Spleen (tissue), 11 donors: ENCODE results near the gene TMEM37. TPM values are rescaled to one million over a fixed set of nuclear protein-coding genes. Genes with fewer than 3 reads are reported as not detected.

Experiments used
- DNase-seq: peaks from one replicate; pipeline ENCODE4 v3.0.0-alpha.2; 2020
- H3K27ac ChIP-seq, 8 donors: fragments of 200-600 bp; sonication (generic) in 7 of 8; 1 replicate in 4 of 8; 2 replicates in 4 of 8; pipeline versions ENCODE4 v1.5.0 to v1.8.0; 2016 to 2021; ENCODE audit warnings: inconsistent platforms in 4 of 8, mild to moderate bottlenecking in 4 of 8, moderate library complexity in 1 of 8
- H3K27me3 ChIP-seq, 7 donors: fragments of 200-600 bp; sonication (generic) in 6 of 7; replicated peaks in 1 of 7; 1 replicate in 4 of 7; 2 replicates in 3 of 7; pipeline versions ENCODE4 v1.5.0 to v1.8.0; 2016 to 2021; ENCODE audit warnings: inconsistent platforms in 3 of 7, mild to moderate bottlenecking in 1 of 7
- H3K36me3 ChIP-seq, 6 donors: fragments of 200-600 bp; sonication (generic) in 5 of 6; 1 replicate in 4 of 6; 2 replicates in 2 of 6; pipeline versions ENCODE4 v1.5.0 to v1.8.0; 2016 to 2021; ENCODE audit warnings: inconsistent platforms in 2 of 6
- H3K4me1 ChIP-seq, 6 donors: fragments of 200-600 bp; sonication (generic) in 5 of 6; 1 replicate in 3 of 6; 2 replicates in 3 of 6; pipeline versions ENCODE4 v1.5.0 to v1.8.0; 2016 to 2021; ENCODE audit warnings: inconsistent platforms in 3 of 6
- H3K4me3 ChIP-seq, 8 donors: fragments of 200-600 bp; sonication (generic) in 7 of 8; 1 replicate in 4 of 8; 2 replicates in 4 of 8; pipeline versions ENCODE4 v1.5.0 to v1.8.0; 2016 to 2021; ENCODE audit warnings: inconsistent platforms in 4 of 8, mild to moderate bottlenecking in 4 of 8, moderate library complexity in 2 of 8
- H3K9me3 ChIP-seq, 8 donors: fragments of 200-600 bp; sonication (generic) in 7 of 8; 1 replicate in 4 of 8; 2 replicates in 4 of 8; pipeline versions ENCODE4 v1.5.0 to v1.8.0; 2016 to 2021; ENCODE audit warnings: inconsistent platforms in 4 of 8
- CTCF ChIP-seq, 11 experiments: fragments of 200-600 bp in 7 of 11; fragments of 450-650 bp in 4 of 11; sonication (generic) in 4 of 11; IDR thresholded peaks in 8 of 11; conservative IDR thresholded peaks in 3 of 11; 1 replicate in 7 of 11; 2 replicates in 4 of 11; pipeline versions ENCODE4 v1.4.0 to v1.8.0; 2016 to 2021; ENCODE audit warnings: antibody characterized with exemption in 11 of 11, inconsistent platforms in 4 of 11, mild to moderate bottlenecking in 1 of 11
- POLR2A ChIP-seq, 3 donors: fragments of 450-650 bp; IDR thresholded peaks; one replicate each; pipeline ENCODE4 v1.5.1; 2017; ENCODE audit warnings: antibody characterized with exemption in 3 of 3, mild to moderate bottlenecking in 1 of 3
- POLR2AphosphoS5 ChIP-seq, 3 donors: sonication (generic); formaldehyde crosslinking; IDR thresholded peaks; one replicate each; pipeline ENCODE4 v1.5.1; 2017; ENCODE audit warnings: antibody characterized with exemption in 3 of 3
- WGBS, 5 donors: extraction: QIAGEN DNeasy Blood & Tissue Kit in 3 of 5; methylation state at CpG; one replicate each; pipeline versions ENCODE4 v1.1.5 to v1.1.7; 2013 to 2018; 5-methylcytosine and 5-hydroxymethylcytosine counted together
- intact Hi-C: fragments of 100-400 bp; cut with DNase I; formaldehyde crosslinking; loops from one replicate; pipeline ENCODE4 v1.15.0; 2023; ENCODE audit warnings: low total_unique reads
- polyA plus RNA-seq, 3 donors: library from polyadenylated mRNA; stranded (reverse); fragments of 200-250 nt; gene quantifications; one replicate each; pipeline ENCODE4 v1.2.1, GENCODE V29; 2013
- total RNA-seq, 7 donors: library from RNA; depleted of rRNA in 3 of 7; stranded (reverse); fragments of >200 nt in 3 of 7; fragmentation: NEBNext Ultra II Directional in 4 of 7; extraction: Animal tissue kit (Norgen Biotek cat#: 25700) in 4 of 7; gene quantifications; one replicate each; pipeline versions ENCODE4 v1.1.0 to v1.2.1, GENCODE V29; 2016 to 2021
- donor health status: healthy with polysubstance abuse.
- donor health status: DM: no; HTN: no; CAD: no; lungs with moderate emphysema.
- donor health status: DM: no; HTN: no; CAD: no.
- donor health status: Bipolar disorder and iron deficiency.
- donor health status: healthy.
- donor health status: DM: no; HTN: no; CAD: no.
- donor health status: DM: yes; HTN: yes; CAD: no.

TMEM37 gene
- total and polyA plus RNA-seq, 10 donors = 5.9 to 53.2 (median 25.1) TPM

- DNase-seq = no peak
- Histone ChIP-seq H3K4me3 (no peak overlapping the region), H3K4me1 (peaks cover 0 to 9% (median 1%) of the 10 kb centered on the region in 6 donors), H3K27me3 (peaks cover 0 to 46% (median 0%) of the 10 kb centered on the region in 7 donors), H3K36me3 (no peaks in the 10 kb centered on the region), H3K9me3 (no peaks in the 10 kb centered on the region), H3K27ac (no peak overlapping the region)
- WGBS, 5 donors = 87 to 93% (median 88%) methylated on average over 3 of the region's 3 CpGs
- intact Hi-C loops = loop anchor here (5.0 kb wide), 1 partner anchor 597 kb away; no protein-coding TSS in a partner anchor
- TF ChIP-seq CTCF (IDR thresholded peaks at IDR 0.05 in 8 of 11, conservative IDR thresholded peaks at IDR 0.05 in 3 of 11) = no peak
These were observed 47.3 kb downstream of the TMEM37 start for GRCh38 chr2:119478978-119479295.

GRCh38 chr2:119480184-119480583 is 48.5 kb downstream of the TMEM37 start:
- no peak for TF ChIP-seq POLR2AphosphoS5 (IDR thresholded peaks at IDR 0.05)
- no peak for TF ChIP-seq CTCF (IDR thresholded peaks at IDR 0.05 in 8 of 11, conservative IDR thresholded peaks at IDR 0.05 in 3 of 11)
- no peak for TF ChIP-seq POLR2A (IDR thresholded peaks at IDR 0.05)
- Histone ChIP-seq H3K36me3 (no peaks in the 10 kb centered on the region), H3K4me1 (peaks cover 0 to 9% (median 1%) of the 10 kb centered on the region in 6 donors), H3K9me3 (no peaks in the 10 kb centered on the region), H3K27ac (no peak overlapping the region), H3K4me3 (no peak overlapping the region), H3K27me3 (peaks cover 0 to 56% (median 6%) of the 10 kb centered on the region in 7 donors)
- intact Hi-C loops = no loop called here
- no peak for DNase-seq
- 77 to 92% (median 88%) methylated on average over 5 of the region's 5 CpGs for WGBS, 5 donors

- 78 to 93% (median 90%) methylated on average over 10 to 11 of the region's 11 CpGs for WGBS, 5 donors
- Histone ChIP-seq H3K36me3 (no peaks in the 10 kb centered on the region), H3K9me3 (no peaks in the 10 kb centered on the region), H3K4me3 (no peak overlapping the region), H3K4me1 (peaks cover 0 to 9% (median 1%) of the 10 kb centered on the region in 6 donors), H3K27ac (no peak overlapping the region), H3K27me3 (peaks cover 0 to 61% (median 6%) of the 10 kb centered on the region in 7 donors)
- intact Hi-C loops = no loop called here
- TF ChIP-seq POLR2A (IDR thresholded peaks at IDR 0.05) (no peak), CTCF (IDR thresholded peaks at IDR 0.05 in 8 of 11, conservative IDR thresholded peaks at IDR 0.05 in 3 of 11) (no peak), POLR2AphosphoS5 (IDR thresholded peaks at IDR 0.05) (no peak)
- DNase-seq = no peak
These were observed 49.1 kb downstream of the TMEM37 start for GRCh38 chr2:119480718-119481142.

GRCh38 chr2:119481501-119482455 is 50.1 kb downstream of the TMEM37 start:
- Histone ChIP-seq H3K27me3 (peaks cover 0 to 58% (median 5%) of the 10 kb centered on the region in 7 donors), H3K27ac (no peak overlapping the region), H3K4me3 (no peak overlapping the region), H3K4me1 (peaks cover 0 to 4% (median under 1%) of the 10 kb centered on the region in 6 donors), H3K9me3 (no peaks in the 10 kb centered on the region), H3K36me3 (no peaks in the 10 kb centered on the region)
- WGBS, 5 donors = 67 to 82% (median 77%) methylated on average over 8 to 16 of the region's 16 CpGs
- DNase-seq = no peak
- no peak for TF ChIP-seq POLR2A (IDR thresholded peaks at IDR 0.05)
- intact Hi-C loops = no loop called here
